H1 (cell line): Measurements from ENCODE around the gene PRKD1. TPM values are rescaled to one million over a fixed set of nuclear protein-coding genes. Genes with fewer than 3 reads are reported as not detected.

ENCODE experiments used
- CTCF ChIA-PET: fragments of 300-600 bp; sonication (Branson Sonifier 250); formaldehyde crosslinking; loops from one replicate; lab custom pipeline; 2021; ENCODE audit not compliant: partially characterized antibody; lab: Charles Lee
- POLR2A ChIA-PET: fragments of 300-600 bp; sonication (Branson Sonifier 250); formaldehyde crosslinking; loops from one replicate; lab custom pipeline; 2021; ENCODE audit warnings: inconsistent platforms; ENCODE audit not compliant: partially characterized antibody; lab: Charles Lee
- DNase-seq, 2 experiments: peaks; one replicate each; pipeline versions ENCODE4 v3.0.0 to v3.0.0-alpha.2; 2010 to 2022; ENCODE audit warnings: low spot score in 2 of 2, low read depth in 1 of 2, mixed read lengths in 1 of 2
- FAIRE-seq: peaks from 2 replicates; lab custom pipeline; 2011; peaks lifted over from hg19 to GRCh38; lab: Jason Lieb, UNC
- H2AFZ ChIP-seq: 2 replicates; pipeline ENCODE4 v1.8.1; 2012; ENCODE audit warnings: low read length, inconsistent platforms
- H2AK5ac ChIP-seq: 2 replicates; pipeline ENCODE4 v1.6.1; 2013; ENCODE audit warnings: low read depth, low read length
- H2BK120ac ChIP-seq: replicated peaks from 2 replicates; pipeline ENCODE3; 2013; ENCODE audit warnings: low read depth, low read length, inconsistent platforms
- H2BK12ac ChIP-seq: 2 replicates; pipeline ENCODE4 v1.6.1; 2013; ENCODE audit warnings: low read depth, low read length
- H2BK15ac ChIP-seq: 2 replicates; pipeline ENCODE4 v1.6.1; 2013; ENCODE audit warnings: low read length
- H2BK20ac ChIP-seq: 2 replicates; pipeline ENCODE4 v1.6.1; 2013; ENCODE audit warnings: low read length
- H2BK5ac ChIP-seq: 2 replicates; pipeline ENCODE4 v1.6.1; 2013; ENCODE audit warnings: low read depth, low read length
- H3K14ac ChIP-seq: 2 replicates; pipeline ENCODE4 v1.6.1; 2013; ENCODE audit warnings: inconsistent platforms; ENCODE audit not compliant: insufficient read length
- H3K18ac ChIP-seq: 2 replicates; pipeline ENCODE4 v1.6.1; 2013; ENCODE audit warnings: low read length; ENCODE audit errors: extremely low read depth
- H3K23ac ChIP-seq: 2 replicates; pipeline ENCODE4 v1.6.1; 2013; ENCODE audit warnings: inconsistent platforms; ENCODE audit not compliant: insufficient read length
- H3K23me2 ChIP-seq: 2 replicates; pipeline ENCODE4 v1.6.1; 2013; ENCODE audit warnings: low read depth, low read length
- H3K27ac ChIP-seq: 2 replicates; pipeline ENCODE4 v1.6.1; 2011; ENCODE audit warnings: low read depth, low read length, inconsistent platforms
- H3K27me3 ChIP-seq, 4 experiments: replicated peaks in 1 of 4; 1 replicate in 1 of 4; 2 replicates in 3 of 4; pipeline versions ENCODE4 v1.6.1 to v1.8.1; 2011 to 2013; ENCODE audit warnings: low read length in 3 of 4, mild to moderate bottlenecking in 3 of 4, inconsistent platforms in 2 of 4, mixed read lengths in 2 of 4, moderate library complexity in 1 of 4; ENCODE audit not compliant: control insufficient read depth in 3 of 4, insufficient read depth in 3 of 4; ENCODE audit errors: extremely low read depth in 1 of 4
- H3K36me3 ChIP-seq, 4 experiments: 2 replicates each; pipeline versions ENCODE4 v1.6.1 to v1.8.1; 2011 to 2013; ENCODE audit warnings: mild to moderate bottlenecking in 4 of 4, low read length in 3 of 4, moderate library complexity in 2 of 4, control low read depth in 1 of 4, inconsistent platforms in 1 of 4; ENCODE audit not compliant: insufficient read depth in 4 of 4, control insufficient read depth in 2 of 4
- H3K4ac ChIP-seq: replicated peaks from 2 replicates; pipeline ENCODE3; 2013; ENCODE audit warnings: low read length, low read depth, mixed read lengths, inconsistent platforms; ENCODE audit not compliant: insufficient read length
- H3K4me1 ChIP-seq, 4 experiments: replicated peaks in 1 of 4; 1 replicate in 1 of 4; 2 replicates in 3 of 4; pipeline versions ENCODE4 v1.6.1 to v1.8.1; 2011 to 2013; ENCODE audit warnings: low read length in 3 of 4, inconsistent platforms in 2 of 4, mixed read lengths in 1 of 4; ENCODE audit not compliant: insufficient read depth in 4 of 4, control insufficient read depth in 3 of 4
- H3K4me2 ChIP-seq, 2 experiments: 2 replicates each; pipeline versions ENCODE4 v1.6.1 to v1.8.1; 2011 to 2013; ENCODE audit warnings: low read depth in 2 of 2, low read length in 2 of 2, control low read depth in 1 of 2, inconsistent platforms in 1 of 2, mild to moderate bottlenecking in 1 of 2; ENCODE audit not compliant: insufficient read depth in 1 of 2
- H3K4me3 ChIP-seq, 4 experiments: fragments of 200-600, 300-600 bp in 1 of 4; sonication (generic), shearing (Covaris generic), sonication (Bioruptor Twin) in 1 of 4; 2 replicates each; pipeline versions ENCODE4 v1.5.1 to v1.8.1; 2011 to 2016; ENCODE audit warnings: low read length in 4 of 4, low read depth in 3 of 4, control low read depth in 2 of 4, inconsistent platforms in 2 of 4, mild to moderate bottlenecking in 2 of 4, mixed read lengths in 1 of 4, moderate library complexity in 1 of 4; ENCODE audit not compliant: insufficient read depth in 2 of 4; ENCODE audit errors: extremely low read depth in 1 of 4
- H3K56ac ChIP-seq: replicated peaks from 2 replicates; pipeline ENCODE3; 2013; ENCODE audit warnings: low read depth, mild to moderate bottlenecking, mixed read lengths, low read length, inconsistent platforms; ENCODE audit not compliant: insufficient read length
- H3K79me1 ChIP-seq: 2 replicates; pipeline ENCODE4 v1.6.1; 2013; ENCODE audit warnings: low read depth, low read length, control low read depth
- H3K79me2 ChIP-seq, 2 experiments: 2 replicates each; pipeline versions ENCODE4 v1.6.1 to v1.8.1; 2012 to 2013; ENCODE audit warnings: low read length in 2 of 2, mild to moderate bottlenecking in 2 of 2, inconsistent platforms in 1 of 2; ENCODE audit not compliant: insufficient read depth in 2 of 2, control insufficient read depth in 1 of 2
- H3K9ac ChIP-seq, 4 experiments: replicated peaks in 1 of 4; 1 replicate in 1 of 4; 2 replicates in 3 of 4; pipeline versions ENCODE4 v1.6.1 to v1.8.1; 2011 to 2013; ENCODE audit warnings: low read depth in 3 of 4, low read length in 3 of 4, control low read depth in 2 of 4, mild to moderate bottlenecking in 2 of 4, moderate library complexity in 2 of 4, inconsistent platforms in 1 of 4; ENCODE audit errors: extremely low read depth in 1 of 4
- H3K9me3 ChIP-seq, 2 experiments: 2 replicates each; pipeline versions ENCODE4 v1.6.1 to v1.8.1; 2012 to 2013; ENCODE audit warnings: mild to moderate bottlenecking in 2 of 2, moderate library complexity in 2 of 2, control low read depth in 1 of 2, inconsistent platforms in 1 of 2, low read depth in 1 of 2, low read length in 1 of 2, mixed read lengths in 1 of 2; ENCODE audit not compliant: insufficient read depth in 2 of 2
- H4K20me1 ChIP-seq, 2 experiments: replicated peaks in 1 of 2; 2 replicates each; pipeline versions ENCODE3 to v1.8.1; 2011 to 2013; ENCODE audit warnings: inconsistent platforms in 2 of 2, low read length in 2 of 2, mild to moderate bottlenecking in 1 of 2; ENCODE audit not compliant: insufficient read depth in 2 of 2, control insufficient read depth in 1 of 2
- H4K5ac ChIP-seq: 2 replicates; pipeline ENCODE4 v1.6.1; 2013; ENCODE audit warnings: low read length, low read depth, mixed read lengths, inconsistent platforms; ENCODE audit not compliant: insufficient read length
- H4K8ac ChIP-seq: 2 replicates; pipeline ENCODE4 v1.8.0; 2013; ENCODE audit warnings: mild to moderate bottlenecking, moderate library complexity, low read length, inconsistent platforms; ENCODE audit not compliant: insufficient read depth; ENCODE audit errors: extremely low read depth
- H4K91ac ChIP-seq: replicated peaks from 2 replicates; pipeline ENCODE3; 2013; ENCODE audit warnings: low read length, mixed read lengths, inconsistent platforms; ENCODE audit not compliant: insufficient read length
- BACH1 ChIP-seq: IDR thresholded peaks from 2 replicates; pipeline ENCODE4 v1.6.1; 2012; ENCODE audit warnings: low read length, improper control_type of control experiment
- EGR1 ChIP-seq: IDR thresholded peaks from 2 replicates; pipeline ENCODE4 v1.6.1; 2011; ENCODE audit warnings: low read depth, low read length, borderline replicate concordance
- MAFK ChIP-seq: IDR thresholded peaks from 2 replicates; pipeline ENCODE4 v1.6.1; 2012; ENCODE audit warnings: low read depth, mild to moderate bottlenecking, improper control_type of control experiment, low read length
- polyA plus RNA-seq, 7 experiments: library from polyadenylated mRNA; depleted of rRNA in 3 of 7; stranded (reverse) in 5 of 7; unstranded in 2 of 7; fragments of >200 nt in 5 of 7; fragments of 200-250 nt in 2 of 7; gene quantifications; 1 replicate in 5 of 7; 2 replicates in 1 of 7; 4 replicates in 1 of 7; pipeline versions ENCODE4 v1.2.1 to v1.2.3, GENCODE V29; 2011 to 2013; ENCODE audit warnings: missing spikeins in 2 of 7, mixed read lengths in 2 of 7
- total RNA-seq: library from RNA; stranded (reverse); fragmentation: NEBNext Ultra II Directional; extraction: Animal tissue kit (Norgen Biotek cat#: 25700); gene quantifications from 2 replicates; pipeline ENCODE4 v1.2.1, GENCODE V29; 2021

Gene PRKD1
- total and polyA plus RNA-seq, 2 of the 8 experiments (the other 6 are each of a cell fraction or from before 2014, with no cell fraction given) = 3.6 to 6.8 TPM

DNA sequence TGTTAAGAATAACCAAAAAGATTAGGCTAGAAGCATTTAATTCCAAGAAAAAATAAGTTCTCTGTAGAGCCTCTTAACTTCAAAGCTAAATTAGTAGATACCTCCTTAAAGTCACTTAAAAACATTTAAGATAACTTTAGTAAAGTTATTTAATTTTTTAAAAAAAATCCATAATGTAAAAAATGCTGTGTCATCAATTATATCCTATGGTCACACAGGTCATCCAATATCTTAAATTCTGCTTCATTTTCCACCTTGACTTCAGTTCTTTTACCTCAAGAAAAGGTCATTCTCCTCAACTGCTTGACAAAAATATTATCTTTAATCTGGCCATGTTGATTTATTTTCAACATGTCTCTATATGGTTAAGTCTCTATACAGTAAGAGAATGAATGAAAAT, 274.3 kb downstream of the PRKD1 start:
- Histone ChIP-seq H3K4ac (no peak overlapping the region), H4K91ac (no peak overlapping the region), H3K23me2 (no peaks in the 10 kb centered on the region), H2BK20ac (no peak overlapping the region), H3K4me2 (no peak overlapping the region), H4K5ac (no peak overlapping the region), H3K27ac (no peak overlapping the region), H4K20me1 (no peaks in the 10 kb centered on the region), H2AFZ (no peak overlapping the region), H3K23ac (no peak overlapping the region), H3K14ac (no peak overlapping the region), H3K56ac (no peak overlapping the region), H3K4me1 (0 out of 7 replicates have a peak, but pooled peaks cover 0 to 3% (median 0%) of the 10 kb centered on the region in 4 experiments), H2BK12ac (no peak overlapping the region), H2AK5ac (no peak overlapping the region), H3K27me3 (no peaks in the 10 kb centered on the region), H3K79me2 (no peaks in the 10 kb centered on the region), H2BK120ac (no peak overlapping the region), H3K18ac (no peak overlapping the region), H3K9ac (no peak overlapping the region), H2BK15ac (no peak overlapping the region), H3K9me3 (peaks cover 2 to 8% of the 10 kb centered on the region in 2 experiments; a peak in 3 of 4 replicates), H2BK5ac (no peak overlapping the region), H4K8ac (no peak overlapping the region), H3K4me3 (no peak overlapping the region), H3K36me3 (no peaks in the 10 kb centered on the region), H3K79me1 (no peaks in the 10 kb centered on the region)
- CTCF ChIA-PET = no interaction called here
- FAIRE-seq = no peak
- DNase-seq = no peak
- TF ChIP-seq MAFK (peak; percentile 97), EGR1 (no peak), BACH1 (0 out of 2 replicates have a peak, but pooled peaks have one; percentile 22)
- POLR2A ChIA-PET = no interaction called here
